ENCODE data around the gene PAMR1. TPM values are rescaled to one million over a fixed set of nuclear protein-coding genes. Genes with fewer than 3 reads are reported as not detected.

PAMR1 gene
- total RNA-seq, 1 donor from 2014 or later = 0.82 TPM

DNA sequence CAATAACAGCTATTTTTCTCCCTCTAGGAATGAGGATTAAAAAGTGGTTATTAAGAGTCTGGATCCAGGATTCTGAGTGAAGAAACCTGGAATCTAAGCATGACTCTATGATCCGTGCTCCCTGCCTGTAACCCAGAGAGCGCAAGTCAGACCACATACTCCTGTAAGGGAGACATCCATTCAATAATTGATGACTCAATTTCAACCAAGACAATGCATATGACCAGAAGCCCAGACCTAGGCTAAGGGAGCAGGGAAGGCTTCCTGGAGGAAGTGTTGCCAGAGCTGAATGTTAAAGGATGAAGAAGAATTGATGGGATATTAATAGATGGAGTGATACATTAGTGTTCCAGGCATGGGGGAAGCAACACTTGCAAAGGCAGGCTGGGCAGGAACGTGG is 13.8 kb upstream of the PAMR1 start:
- H3K36me3 Mint-ChIP-seq (ENCODE audit: low read depth, unreplicated experiment) = no peaks in the 10 kb centered on the region
- no peaks in the 10 kb centered on the region for H3K9me3 Mint-ChIP-seq (ENCODE audit: unreplicated experiment)
- TF ChIP-seq, protein P1, sequence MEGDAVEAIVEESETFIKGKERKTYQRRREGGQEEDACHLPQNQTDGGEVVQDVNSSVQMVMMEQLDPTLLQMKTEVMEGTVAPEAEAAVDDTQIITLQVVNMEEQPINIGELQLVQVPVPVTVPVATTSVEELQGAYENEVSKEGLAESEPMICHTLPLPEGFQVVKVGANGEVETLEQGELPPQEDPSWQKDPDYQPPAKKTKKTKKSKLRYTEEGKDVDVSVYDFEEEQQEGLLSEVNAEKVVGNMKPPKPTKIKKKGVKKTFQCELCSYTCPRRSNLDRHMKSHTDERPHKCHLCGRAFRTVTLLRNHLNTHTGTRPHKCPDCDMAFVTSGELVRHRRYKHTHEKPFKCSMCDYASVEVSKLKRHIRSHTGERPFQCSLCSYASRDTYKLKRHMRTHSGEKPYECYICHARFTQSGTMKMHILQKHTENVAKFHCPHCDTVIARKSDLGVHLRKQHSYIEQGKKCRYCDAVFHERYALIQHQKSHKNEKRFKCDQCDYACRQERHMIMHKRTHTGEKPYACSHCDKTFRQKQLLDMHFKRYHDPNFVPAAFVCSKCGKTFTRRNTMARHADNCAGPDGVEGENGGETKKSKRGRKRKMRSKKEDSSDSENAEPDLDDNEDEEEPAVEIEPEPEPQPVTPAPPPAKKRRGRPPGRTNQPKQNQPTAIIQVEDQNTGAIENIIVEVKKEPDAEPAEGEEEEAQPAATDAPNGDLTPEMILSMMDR (IDR thresholded peaks at IDR 0.05; ENCODE audit: unreplicated experiment) = no peak
- DNase-seq (ENCODE audit: low spot score) = no peak
- H3K27ac Mint-ChIP-seq (ENCODE audit: unreplicated experiment) = no peak overlapping the region
- H3K4me3 Mint-ChIP-seq (ENCODE audit: unreplicated experiment) = no peak overlapping the region
- H3K4me1 Mint-ChIP-seq (ENCODE audit: unreplicated experiment) = no peaks in the 10 kb centered on the region
- peaks cover 2% of the 10 kb centered on the region for H3K27me3 Mint-ChIP-seq (ENCODE audit: unreplicated experiment)

DNA sequence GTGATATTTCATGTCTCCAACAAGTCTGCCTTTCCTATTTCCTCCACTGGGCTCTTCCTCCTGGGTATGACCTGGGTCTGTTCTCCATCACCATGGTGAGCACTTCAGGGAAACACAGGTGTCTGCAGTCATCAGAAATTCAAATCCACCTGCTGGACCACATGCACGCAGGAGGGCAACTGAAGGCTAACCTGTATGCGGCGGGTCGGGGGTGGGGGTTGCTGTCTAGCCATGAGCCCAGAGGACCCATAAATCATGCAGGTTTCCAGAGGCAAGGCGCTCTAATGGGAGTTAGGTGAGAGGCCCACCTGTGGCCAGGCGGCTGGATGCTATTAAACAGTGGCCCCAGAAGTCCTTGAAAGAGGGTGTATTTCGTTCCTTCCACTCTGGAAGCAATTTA is 11.1 kb upstream of the PAMR1 start:
- H3K4me3 Mint-ChIP-seq (ENCODE audit: unreplicated experiment) = no peak overlapping the region
- H3K27ac Mint-ChIP-seq (ENCODE audit: unreplicated experiment) = no peak overlapping the region
- H3K27me3 Mint-ChIP-seq (ENCODE audit: unreplicated experiment) = peaks cover 2% of the 10 kb centered on the region
- no peaks in the 10 kb centered on the region for H3K9me3 Mint-ChIP-seq (ENCODE audit: unreplicated experiment)
- H3K4me1 Mint-ChIP-seq (ENCODE audit: unreplicated experiment) = no peaks in the 10 kb centered on the region
- H3K36me3 Mint-ChIP-seq (ENCODE audit: low read depth, unreplicated experiment) = no peaks in the 10 kb centered on the region
- TF ChIP-seq, protein P1 (IDR thresholded peaks at IDR 0.05; ENCODE audit: unreplicated experiment) = no peak
- no peak for DNase-seq (ENCODE audit: low spot score)

DNA sequence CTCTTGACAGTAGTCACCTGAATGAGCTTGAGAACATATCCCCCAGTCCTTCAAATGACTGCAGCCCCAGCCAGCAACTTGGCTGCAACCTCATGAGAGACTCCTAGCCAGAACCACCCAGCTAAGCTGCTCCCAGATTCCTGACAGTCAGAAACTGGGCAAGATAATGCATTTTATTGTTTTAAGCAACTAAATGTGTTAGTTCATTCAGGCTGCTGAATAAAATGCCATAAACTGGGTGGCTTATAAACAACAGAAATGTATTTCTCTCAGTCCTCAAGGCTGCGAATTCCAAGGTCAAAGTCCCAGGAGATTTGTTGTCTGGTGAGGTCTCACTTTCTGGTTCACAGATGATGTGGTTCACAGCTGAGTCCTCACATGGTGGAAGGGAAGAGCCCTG is 5.8 kb upstream of the PAMR1 start:
- no peak for DNase-seq (ENCODE audit: low spot score)
- no peak overlapping the region for H3K27ac Mint-ChIP-seq (ENCODE audit: unreplicated experiment)
- no peak overlapping the region for H3K4me3 Mint-ChIP-seq (ENCODE audit: unreplicated experiment)
- H3K9me3 Mint-ChIP-seq (ENCODE audit: unreplicated experiment) = no peaks in the 10 kb centered on the region
- H3K36me3 Mint-ChIP-seq (ENCODE audit: low read depth, unreplicated experiment) = no peaks in the 10 kb centered on the region
- peaks cover 2% of the 10 kb centered on the region for H3K4me1 Mint-ChIP-seq (ENCODE audit: unreplicated experiment)
- H3K27me3 Mint-ChIP-seq (ENCODE audit: unreplicated experiment) = peaks cover 7% of the 10 kb centered on the region
- TF ChIP-seq, protein P1 (IDR thresholded peaks at IDR 0.05; ENCODE audit: unreplicated experiment) = no peak

DNA sequence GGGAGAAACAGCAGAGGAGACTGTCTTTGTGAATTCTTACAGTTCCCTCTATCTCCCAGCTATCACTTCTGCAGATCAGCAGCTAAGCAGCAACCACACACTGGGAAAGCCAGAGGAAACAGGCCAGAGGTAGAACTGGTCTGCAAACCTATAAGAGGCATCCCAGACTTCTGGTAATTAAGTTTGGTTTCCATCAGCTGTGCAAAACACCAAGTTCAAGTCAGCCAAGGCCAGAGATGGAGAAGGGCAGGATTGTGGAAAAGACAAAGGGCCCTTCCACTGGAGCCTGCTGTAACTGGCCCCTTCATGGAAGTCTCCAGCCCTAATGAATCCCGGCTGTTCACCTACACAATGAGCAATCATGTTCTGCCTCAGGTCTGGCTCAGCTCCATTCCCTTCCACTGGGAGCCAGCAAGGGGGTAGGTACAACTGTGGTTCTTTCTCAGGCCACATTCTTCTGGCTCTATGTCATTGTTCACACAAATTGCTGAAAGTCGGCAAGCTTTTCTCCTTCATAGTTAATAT is 4.6 kb upstream of the PAMR1 start:
- peaks cover 7% of the 10 kb centered on the region for H3K4me1 Mint-ChIP-seq (ENCODE audit: unreplicated experiment)
- no peaks in the 10 kb centered on the region for H3K9me3 Mint-ChIP-seq (ENCODE audit: unreplicated experiment)
- H3K36me3 Mint-ChIP-seq (ENCODE audit: low read depth, unreplicated experiment) = no peaks in the 10 kb centered on the region
- DNase-seq (ENCODE audit: low spot score) = no peak
- TF ChIP-seq, protein P1 (IDR thresholded peaks at IDR 0.05; ENCODE audit: unreplicated experiment) = no peak
- no peak overlapping the region for H3K27ac Mint-ChIP-seq (ENCODE audit: unreplicated experiment)
- H3K4me3 Mint-ChIP-seq (ENCODE audit: unreplicated experiment) = no peak overlapping the region
- peaks cover 7% of the 10 kb centered on the region for H3K27me3 Mint-ChIP-seq (ENCODE audit: unreplicated experiment)

DNA sequence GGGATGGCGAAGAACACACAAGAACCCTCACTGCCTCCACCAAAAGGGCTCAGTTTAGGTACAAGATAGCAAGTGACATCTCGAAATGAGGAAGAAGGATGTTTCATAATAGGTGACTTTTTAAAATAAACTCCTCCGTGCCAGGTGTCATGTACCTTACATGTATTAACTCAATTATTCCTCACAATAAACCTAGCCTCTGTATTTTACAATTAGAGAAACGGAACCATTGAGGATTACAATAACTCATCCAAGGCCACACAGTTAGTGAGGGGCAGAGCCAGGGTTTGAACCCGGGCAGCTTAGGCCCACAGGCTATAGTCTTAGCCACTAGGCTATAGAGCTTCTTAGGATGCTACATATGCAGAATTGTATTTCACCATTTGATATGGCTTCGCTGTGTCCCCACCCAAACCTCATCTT is 965 bp upstream of the PAMR1 start:
- TF ChIP-seq, protein P1 (IDR thresholded peaks at IDR 0.05; ENCODE audit: unreplicated experiment) = no peak
- Mint-ChIP-seq H3K27me3 (ENCODE audit: unreplicated experiment) (peaks cover 7% of the 10 kb centered on the region), H3K36me3 (ENCODE audit: low read depth, unreplicated experiment) (no peaks in the 10 kb centered on the region), H3K4me1 (ENCODE audit: unreplicated experiment) (peaks cover 14% of the 10 kb centered on the region), H3K4me3 (ENCODE audit: unreplicated experiment) (peak overlapping the region; percentile 43), H3K9me3 (ENCODE audit: unreplicated experiment) (no peaks in the 10 kb centered on the region), H3K27ac (ENCODE audit: unreplicated experiment) (no peak overlapping the region)
- DNase-seq (ENCODE audit: low spot score) = no peak
